PC-9 (cell line): ENCODE results near the gene IL6R.

Experiments
- CTCF ChIP-seq: fragments of 200-600 bp; sonication (generic); conservative IDR thresholded peaks from 2 replicates; pipeline ENCODE4 v1.6.1; 2017; ENCODE audit warnings: mixed run types, antibody characterized with exemption, mild to moderate bottlenecking, moderate library complexity
- EZH2 ChIP-seq: fragments of 200-600 bp; sonication (generic); IDR thresholded peaks from 2 replicates; pipeline ENCODE4 v1.8.0; 2017; ENCODE audit warnings: antibody characterized with exemption, low read depth

GRCh38 chr1:154433161-154433764, 28.1 kb downstream of the IL6R start:
- TF ChIP-seq CTCF, result no peak
- no peak for TF ChIP-seq EZH2
